Testis (tissue), 3 donors: ENCODE data around the gene LEMD2. TPM values are rescaled to one million over a fixed set of nuclear protein-coding genes. Genes with fewer than 3 reads are reported as not detected.

Experiments
- DNase-seq: peaks from one replicate; pipeline ENCODE4 v3.0.0-alpha.2; 2019
- H3K27ac ChIP-seq, 2 donors: fragments of 200-600 bp; sonication (generic); one replicate each; pipeline ENCODE4 v1.5.1; 2019
- H3K27me3 ChIP-seq: fragments of 200-600 bp; sonication (generic); one replicate; pipeline ENCODE4 v1.5.1; 2019
- H3K36me3 ChIP-seq: fragments of 200-600 bp; sonication (generic); one replicate; pipeline ENCODE4 v1.5.1; 2017; ENCODE audit warnings: low read depth; ENCODE audit errors: missing control alignments
- H3K4me1 ChIP-seq: fragments of 200-600 bp; sonication (generic); one replicate; pipeline ENCODE4 v1.5.1; 2019
- H3K4me3 ChIP-seq, 2 donors: fragments of 200-600 bp; sonication (generic); one replicate each; pipeline ENCODE4 v1.5.1; 2017 to 2019
- H3K9me3 ChIP-seq: fragments of 200-600 bp; sonication (generic); one replicate; pipeline ENCODE4 v1.5.1; 2017
- POLR2A ChIP-seq: fragments of 450-650 bp; IDR thresholded peaks from one replicate; pipeline ENCODE4 v1.6.1; 2017; ENCODE audit warnings: antibody characterized with exemption, mild to moderate bottlenecking, moderate library complexity
- WGBS, 2 donors: methylation state at CpG; one replicate each; pipeline ENCODE4 v1.1.5; 2018; 5-methylcytosine and 5-hydroxymethylcytosine counted together
- intact Hi-C: fragments of 100-400 bp; cut with DNase I; formaldehyde crosslinking; loops from one replicate; pipeline ENCODE4 v1.15.1; 2023; ENCODE audit warnings: low total_unique reads
- polyA plus RNA-seq: library from polyadenylated mRNA; stranded (reverse); fragments of 350-450 nt; fragmentation: Illumina TruSeq; extraction: RNeasy Lipid Tissue Mini Kit (QIAGEN cat#74804); gene quantifications from one replicate; pipeline ENCODE4 v1.2.3, GENCODE V29; 2014; ENCODE audit warnings: low read depth, low replicate concordance; ENCODE audit not compliant: insufficient read depth
- total RNA-seq, 2 donors: library from RNA; depleted of rRNA; stranded (reverse); fragments of >200 nt; gene quantifications; one replicate each; pipeline ENCODE4 v1.2.3, GENCODE V29; 2016
- TF ChIP-seq, protein P1 (sequence below), 3 experiments: fragments of 450-650 bp in 2 of 3; fragments of 200-600 bp in 1 of 3; sonication (generic) in 1 of 3; IDR thresholded peaks; one replicate each; pipeline ENCODE4 v1.5.1; 2016 to 2019; ENCODE audit warnings: antibody characterized with exemption in 3 of 3, mild to moderate bottlenecking in 2 of 3, moderate library complexity in 1 of 3

LEMD2 gene
- total and polyA plus RNA-seq, 3 donors from 2014 or later = 71.2 to 89.5 (median 77.0) TPM

DNA sequence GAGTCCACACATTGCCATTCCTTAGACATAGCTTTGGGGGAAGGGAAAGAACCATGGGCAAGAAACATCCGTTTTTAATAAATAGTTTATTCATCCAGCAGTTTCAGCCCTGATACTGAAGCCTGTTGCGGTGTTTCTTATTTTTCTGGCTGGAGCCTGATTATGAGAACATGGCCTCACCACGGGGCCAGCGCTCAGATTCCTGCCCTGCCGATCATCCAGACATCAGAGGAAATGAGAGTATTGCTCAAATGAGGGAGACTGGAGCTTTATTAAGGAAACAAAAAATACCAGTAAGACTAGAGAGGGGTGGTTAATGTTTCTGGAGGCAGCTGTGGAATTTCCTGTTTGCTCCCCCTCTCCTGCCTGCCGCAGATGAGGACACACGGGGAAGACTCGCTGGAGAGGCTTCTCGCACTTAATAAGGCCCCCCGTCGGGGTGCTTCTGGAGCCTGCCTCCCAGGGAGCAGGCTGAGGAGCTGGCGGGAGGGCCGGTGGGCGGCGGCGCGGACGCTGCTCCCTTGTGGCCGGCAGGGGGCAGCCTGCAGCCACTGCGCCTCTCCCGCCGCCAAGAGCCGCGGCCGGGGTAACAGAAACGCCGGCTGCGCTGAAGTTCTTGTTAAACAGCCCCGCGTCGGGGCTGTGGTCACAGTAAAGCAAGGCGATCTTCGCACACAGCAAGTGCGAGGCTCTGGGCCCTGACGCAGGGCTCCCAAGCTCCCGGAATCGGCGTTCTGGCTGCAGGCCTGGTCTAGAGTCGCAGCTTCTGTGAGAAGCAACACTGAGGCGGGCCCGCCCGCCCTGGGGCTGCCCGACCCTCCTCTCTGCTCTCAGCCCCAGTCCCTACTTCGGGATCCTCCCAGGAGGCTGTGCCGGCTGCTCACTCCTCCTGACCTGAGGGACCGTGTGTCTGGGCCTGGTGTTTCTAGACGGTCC, 17.5 kb downstream of the LEMD2 start:
- Histone ChIP-seq H3K36me3 (peaks cover under 1% of the 10 kb centered on the region), H3K9me3 (no peaks in the 10 kb centered on the region), H3K27me3 (no peaks in the 10 kb centered on the region), H3K4me3 (peak overlapping the region in 1 of 2 donors; percentile 15), H3K4me1 (peaks cover 24% of the 10 kb centered on the region), H3K27ac (peak overlapping the region; percentile 66 to 77)
- WGBS, 2 donors = 12 to 19% methylated on average over 20 to 47 of the region's 47 CpGs
- TF ChIP-seq, protein P1, sequence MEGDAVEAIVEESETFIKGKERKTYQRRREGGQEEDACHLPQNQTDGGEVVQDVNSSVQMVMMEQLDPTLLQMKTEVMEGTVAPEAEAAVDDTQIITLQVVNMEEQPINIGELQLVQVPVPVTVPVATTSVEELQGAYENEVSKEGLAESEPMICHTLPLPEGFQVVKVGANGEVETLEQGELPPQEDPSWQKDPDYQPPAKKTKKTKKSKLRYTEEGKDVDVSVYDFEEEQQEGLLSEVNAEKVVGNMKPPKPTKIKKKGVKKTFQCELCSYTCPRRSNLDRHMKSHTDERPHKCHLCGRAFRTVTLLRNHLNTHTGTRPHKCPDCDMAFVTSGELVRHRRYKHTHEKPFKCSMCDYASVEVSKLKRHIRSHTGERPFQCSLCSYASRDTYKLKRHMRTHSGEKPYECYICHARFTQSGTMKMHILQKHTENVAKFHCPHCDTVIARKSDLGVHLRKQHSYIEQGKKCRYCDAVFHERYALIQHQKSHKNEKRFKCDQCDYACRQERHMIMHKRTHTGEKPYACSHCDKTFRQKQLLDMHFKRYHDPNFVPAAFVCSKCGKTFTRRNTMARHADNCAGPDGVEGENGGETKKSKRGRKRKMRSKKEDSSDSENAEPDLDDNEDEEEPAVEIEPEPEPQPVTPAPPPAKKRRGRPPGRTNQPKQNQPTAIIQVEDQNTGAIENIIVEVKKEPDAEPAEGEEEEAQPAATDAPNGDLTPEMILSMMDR (IDR thresholded peaks at IDR 0.05) = peak; percentile 89 to 93 (median 91)
- no peak for TF ChIP-seq POLR2A
- intact Hi-C loops = loop anchor here (10.0 kb wide), 1 partner anchor 253 kb away; no protein-coding TSS in a partner anchor
- peak; percentile 78 for DNase-seq

DNA sequence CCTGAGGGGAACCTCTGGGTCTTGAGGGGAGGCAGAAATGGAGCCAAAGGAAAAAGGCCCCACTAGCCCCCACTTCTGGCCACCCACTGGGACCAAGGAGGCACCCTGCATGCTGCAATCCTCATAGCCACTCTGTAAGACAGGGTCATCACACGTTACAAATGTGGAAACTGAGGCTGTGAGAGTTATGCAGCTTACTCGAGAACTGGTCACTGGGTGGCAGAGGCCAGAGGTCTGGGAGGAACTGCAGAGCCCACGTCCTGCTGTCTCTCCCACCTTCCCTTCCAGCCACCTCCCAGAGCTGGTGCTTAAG, 18.1 kb downstream of the LEMD2 start:
- Histone ChIP-seq H3K27me3 (no peaks in the 10 kb centered on the region), H3K36me3 (no peaks in the 10 kb centered on the region), H3K4me3 (no peak overlapping the region), H3K9me3 (no peaks in the 10 kb centered on the region), H3K27ac (peak overlapping the region; percentile 66 to 77), H3K4me1 (peaks cover 24% of the 10 kb centered on the region)
- TF ChIP-seq, protein P1 (IDR thresholded peaks at IDR 0.05) = no peak
- no peak for TF ChIP-seq POLR2A
- DNase-seq = no peak
- WGBS, 2 donors = 37 to 46% methylated on average over 2 to 3 of the region's 3 CpGs
- intact Hi-C loops = loop anchor here (10.0 kb wide), 1 partner anchor 254 kb away; no protein-coding TSS in a partner anchor

DNA sequence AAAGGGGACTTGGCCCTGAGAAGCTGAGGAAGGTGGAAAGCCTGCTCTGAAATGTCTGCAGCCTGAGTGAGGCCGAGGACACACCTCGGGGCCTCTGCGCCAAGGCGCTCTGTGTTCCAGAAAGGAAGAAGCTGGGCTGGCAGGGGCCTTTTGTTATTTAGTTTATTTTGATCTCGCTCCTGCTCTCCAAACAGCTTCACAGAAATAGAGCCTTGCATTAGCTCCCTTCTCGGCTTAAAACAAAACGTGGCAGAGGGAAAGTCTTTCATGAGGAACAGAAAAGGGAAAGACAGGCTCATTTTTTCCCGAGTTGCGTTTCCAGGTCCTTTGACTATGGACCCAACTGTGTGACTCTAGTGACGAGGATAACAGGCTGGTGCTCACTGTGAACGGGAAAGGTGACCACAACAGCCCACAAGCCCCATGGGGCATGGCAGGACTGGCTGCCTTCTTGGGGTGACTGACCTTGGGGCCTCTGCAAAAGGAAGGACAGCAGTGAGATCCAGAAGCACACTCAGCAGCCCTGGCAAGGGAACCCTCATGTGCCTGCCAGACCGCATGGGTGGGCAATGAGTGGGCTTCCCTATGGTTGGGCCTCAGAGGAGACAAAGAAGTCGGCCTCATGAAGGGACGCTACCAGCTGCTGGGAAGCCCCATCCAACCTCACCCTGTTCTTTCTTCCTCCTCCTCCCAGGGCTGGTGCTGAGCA, 18.7 kb downstream of the LEMD2 start:
- Histone ChIP-seq H3K36me3 (no peaks in the 10 kb centered on the region), H3K9me3 (no peaks in the 10 kb centered on the region), H3K4me1 (peaks cover 24% of the 10 kb centered on the region), H3K4me3 (no peak overlapping the region), H3K27ac (peak overlapping the region in 1 of 2 donors; percentile 77), H3K27me3 (no peaks in the 10 kb centered on the region)
- WGBS, 2 donors = 45 to 51% methylated on average over 14 of the region's 14 CpGs
- intact Hi-C loops = loop anchor here (10.0 kb wide), 1 partner anchor 255 kb away; no protein-coding TSS in a partner anchor
- TF ChIP-seq, protein P1 (IDR thresholded peaks at IDR 0.05) = no peak
- no peak for TF ChIP-seq POLR2A
- DNase-seq = peak; percentile 47

DNA sequence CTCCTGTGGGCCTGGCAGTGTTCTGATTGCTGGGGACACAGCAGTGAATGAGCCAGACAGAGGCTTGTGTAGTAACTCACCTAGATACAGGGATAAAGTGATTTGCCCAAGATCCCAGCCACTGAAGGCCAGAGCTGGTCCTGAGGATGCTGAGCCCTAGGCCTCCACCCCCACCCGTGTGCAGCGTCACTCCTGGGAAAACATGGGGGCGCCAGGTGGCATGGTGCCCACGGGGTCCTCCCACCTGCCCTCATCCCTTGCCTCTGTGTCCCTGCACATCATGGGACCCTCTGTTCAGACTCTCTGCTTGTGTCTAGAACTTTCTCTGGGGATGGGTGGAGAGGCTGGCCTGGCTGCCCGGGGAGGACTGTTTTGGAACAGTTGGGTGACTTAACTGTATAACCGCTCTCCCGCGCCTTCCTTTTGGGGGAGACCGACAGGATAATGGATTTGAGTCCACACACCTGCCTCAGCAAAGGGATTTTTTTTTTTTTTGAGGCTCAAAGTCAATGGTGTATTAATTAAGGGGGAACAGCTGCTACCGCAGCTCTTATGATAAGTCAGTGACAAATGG, 19.6 kb downstream of the LEMD2 start:
- WGBS, 2 donors = 77 to 90% methylated on average over 8 to 10 of the region's 10 CpGs
- TF ChIP-seq, protein P1 (IDR thresholded peaks at IDR 0.05) = no peak
- no peak for TF ChIP-seq POLR2A
- Histone ChIP-seq H3K4me3 (no peak overlapping the region), H3K27me3 (no peaks in the 10 kb centered on the region), H3K4me1 (peaks cover 24% of the 10 kb centered on the region), H3K9me3 (no peaks in the 10 kb centered on the region), H3K36me3 (no peaks in the 10 kb centered on the region), H3K27ac (no peak overlapping the region)
- DNase-seq = no peak
- intact Hi-C loops = no loop called here
